M059J (cell line): Measurements from ENCODE around the gene RRP15. TPM values are rescaled to one million over a fixed set of nuclear protein-coding genes. Genes with fewer than 3 reads are reported as not detected.

Source experiments
- total RNA-seq: library from RNA; depleted of rRNA; stranded (reverse); fragments of >200 nt; shearing (Covaris generic); gene quantifications from 2 replicates; pipeline ENCODE4 v1.2.3, GENCODE V29; 2014; rRNA removed

Gene RRP15
- total RNA-seq, 1 experiment from 2014 or later = 4.5 TPM

Other genes starting within 250 kb of the RRP15 start
- 50.4 and 74.2 TPM in 2 replicates for gene TGFB2, start 60.0 kb downstream of the RRP15 start, total RNA-seq